SK-N-SH (cell line): ENCODE data around the gene AUTS2. TPM values are rescaled to one million over a fixed set of nuclear protein-coding genes. Genes with fewer than 3 reads are reported as not detected.

Experiments used
- CTCF ChIA-PET: fragments of 300-600, 350-600 bp; formaldehyde crosslinking; extraction: SDS; loops from one replicate; lab custom pipeline; 2021; lab: Yijun Ruan, JAX
- POLR2A ChIA-PET: fragments of 350-600 bp; sonication (Branson Sonifier 250); formaldehyde crosslinking; extraction: SDS; loops from one replicate; lab custom pipeline; 2020; ENCODE audit warnings: antibody characterized with exemption, inconsistent platforms; lab: Yijun Ruan, JAX
- DNase-seq: peaks from one replicate; pipeline ENCODE4 v3.0.0; 2012
- H2AFZ ChIP-seq: fragments of 200-600 bp; sonication (generic); 2 replicates; pipeline ENCODE4 v1.8.1; 2016; ENCODE audit warnings: antibody characterized with exemption, mild to moderate bottlenecking, low read depth
- H3F3A ChIP-seq: fragments of 200-600 bp; sonication (generic); replicated peaks from 2 replicates; pipeline ENCODE3; 2016; ENCODE audit warnings: antibody characterized with exemption, mild to moderate bottlenecking; ENCODE audit not compliant: insufficient read depth
- H3K27ac ChIP-seq, 2 experiments: fragments of 200-500 bp in 1 of 2; fragments of 200-600 bp in 1 of 2; sonication (Bioruptor generic) in 1 of 2; sonication (generic), shearing (Covaris generic) in 1 of 2; 2 replicates each; pipeline versions ENCODE4 v1.5.1 to v1.6.1; 2014 to 2016; ENCODE audit warnings: low read depth in 2 of 2, inconsistent platforms in 1 of 2, low read length in 1 of 2, mild to moderate bottlenecking in 1 of 2, mixed read lengths in 1 of 2
- H3K27me3 ChIP-seq: fragments of 200-600 bp; sonication (generic), shearing (Covaris generic); 2 replicates; pipeline ENCODE4 v1.6.1; 2016; ENCODE audit warnings: mixed run types; ENCODE audit not compliant: insufficient read depth
- H3K36me3 ChIP-seq, 2 experiments: fragments of 200-500 bp in 1 of 2; fragments of 200-600 bp in 1 of 2; sonication (Bioruptor generic) in 1 of 2; sonication (generic) in 1 of 2; replicated peaks in 1 of 2; 2 replicates each; pipeline versions ENCODE3 to v1.5.1; 2014 to 2016; ENCODE audit warnings: low read length in 1 of 2, mild to moderate bottlenecking in 1 of 2; ENCODE audit not compliant: insufficient read depth in 2 of 2, control insufficient read depth in 1 of 2
- H3K4me1 ChIP-seq, 2 experiments: fragments of 200-500 bp in 1 of 2; fragments of 200-600 bp in 1 of 2; sonication (Bioruptor generic) in 1 of 2; sonication (generic), shearing (Covaris generic) in 1 of 2; 2 replicates each; pipeline versions ENCODE4 v1.5.1 to v1.6.1; 2014 to 2016; ENCODE audit warnings: low read depth in 1 of 2, low read length in 1 of 2, mixed run types in 1 of 2; ENCODE audit not compliant: insufficient read depth in 2 of 2, control insufficient read depth in 1 of 2
- H3K4me2 ChIP-seq: fragments of 200-600 bp; sonication (generic), shearing (Covaris generic); 2 replicates; pipeline ENCODE4 v1.6.1; 2017; ENCODE audit warnings: mixed run types
- H3K4me3 ChIP-seq, 2 experiments: fragments of 200-500 bp in 1 of 2; fragments of 200-600 bp in 1 of 2; sonication (Bioruptor generic) in 1 of 2; sonication (generic), shearing (Covaris generic) in 1 of 2; 2 replicates each; pipeline versions ENCODE4 v1.5.1 to v1.8.1; 2014 to 2016; ENCODE audit warnings: low read depth in 2 of 2, inconsistent platforms in 1 of 2, low read length in 1 of 2, mild to moderate bottlenecking in 1 of 2, mixed read lengths in 1 of 2, moderate library complexity in 1 of 2
- H3K79me2 ChIP-seq: fragments of 200-600 bp; sonication (generic); 2 replicates; pipeline ENCODE4 v1.8.1; 2017; ENCODE audit warnings: mild to moderate bottlenecking; ENCODE audit not compliant: insufficient read depth
- H3K9ac ChIP-seq: fragments of 200-600 bp; sonication (generic); 2 replicates; pipeline ENCODE4 v1.6.1; 2017; ENCODE audit warnings: mixed run types
- H3K9me2 ChIP-seq: fragments of 200-600 bp; sonication (generic); 2 replicates; pipeline ENCODE4 v1.6.1; 2017; ENCODE audit warnings: mixed run types
- H3K9me3 ChIP-seq: fragments of 200-600 bp; sonication (generic); 2 replicates; pipeline ENCODE4 v1.6.1; 2017; ENCODE audit warnings: mixed run types, mild to moderate bottlenecking, moderate library complexity
- H4K20me1 ChIP-seq: fragments of 200-600 bp; sonication (generic); 2 replicates; pipeline ENCODE4 v1.6.1; 2017; ENCODE audit warnings: mild to moderate bottlenecking, mixed run types; ENCODE audit not compliant: insufficient read depth
- ELF1 ChIP-seq: IDR thresholded peaks from 2 replicates; pipeline ENCODE4 v1.4.0; 2012
- EZH2phosphoT487 ChIP-seq: fragments of 200-600 bp; sonication (generic); IDR thresholded peaks from 2 replicates; pipeline ENCODE4 v1.6.1; 2017; ENCODE audit warnings: low read depth, mixed run types, mild to moderate bottlenecking, antibody characterized with exemption, moderate library complexity, borderline replicate concordance
- GABPA ChIP-seq: IDR thresholded peaks from 2 replicates; pipeline ENCODE4 v1.4.0; 2012; ENCODE audit warnings: low read depth, mild to moderate bottlenecking
- GATA2 ChIP-seq: sonication (generic); formaldehyde crosslinking; IDR thresholded peaks from 2 replicates; pipeline ENCODE4 v1.5.0; 2020; ENCODE audit warnings: mild to moderate bottlenecking, missing genetic modification reagents
- MAX ChIP-seq: IDR thresholded peaks from 2 replicates; pipeline ENCODE4 v1.4.0; 2012; ENCODE audit warnings: low read depth
- MEF2A ChIP-seq: IDR thresholded peaks from 2 replicates; pipeline ENCODE4 v1.4.0; 2012; ENCODE audit warnings: low read depth, borderline replicate concordance
- NFIC ChIP-seq: IDR thresholded peaks from 2 replicates; pipeline ENCODE4 v1.4.0; 2012; ENCODE audit warnings: borderline replicate concordance
- NRF1 ChIP-seq: IDR thresholded peaks from 2 replicates; pipeline ENCODE4 v1.6.1; 2012; ENCODE audit warnings: low read depth, mild to moderate bottlenecking, low read length
- REST ChIP-seq: IDR thresholded peaks from 2 replicates; pipeline ENCODE4 v1.6.1; 2012; ENCODE audit warnings: mild to moderate bottlenecking, low read depth, low read length, moderate library complexity
- RFX5 ChIP-seq: IDR thresholded peaks from 2 replicates; pipeline ENCODE4 v1.6.1; 2012; ENCODE audit warnings: mild to moderate bottlenecking, improper control_type of control experiment, low read length
- SIN3A ChIP-seq: IDR thresholded peaks from 2 replicates; pipeline ENCODE4 v1.6.1; 2012; ENCODE audit warnings: low read depth, mild to moderate bottlenecking, low read length, moderate library complexity, borderline replicate concordance
- USF1 ChIP-seq: IDR thresholded peaks from 2 replicates; pipeline ENCODE4 v1.4.0; 2012; ENCODE audit warnings: low read depth, borderline replicate concordance
- WGBS: methylation state at CpG from one replicate; pipeline ENCODE4 v1.1.6; 2017; ENCODE audit warnings: low lambda C conversion rate; 5-methylcytosine and 5-hydroxymethylcytosine counted together
- polyA plus RNA-seq, 3 experiments: library from polyadenylated mRNA; depleted of rRNA; stranded (reverse); fragments of >200 nt; gene quantifications; 2 replicates each; pipeline ENCODE4 v1.2.3, GENCODE V29; 2012

The AUTS2 gene
- polyA plus RNA-seq, 1 of the 3 experiments (the other 2 are of a cell fraction): 15.6 TPM

- no peak for DNase-seq
- Histone ChIP-seq H3K27me3 (no peaks in the 10 kb centered on the region), H3K79me2 (no peaks in the 10 kb centered on the region), H3K9me3 (no peaks in the 10 kb centered on the region), H3K9ac (no peak overlapping the region), H3K27ac (peak overlapping the region in 1 of 2 experiments; percentile 12; a peak in 1 of 4 replicates), H3K4me3 (no peak overlapping the region), H4K20me1 (peaks cover 5% of the 10 kb centered on the region; the same call in 1 of the 2 replicates), H3K9me2 (no peaks in the 10 kb centered on the region), H3K4me1 (peaks cover 0 to 19% of the 10 kb centered on the region in 2 experiments; a peak in 1 of 4 replicates), H3K4me2 (no peak overlapping the region), H2AFZ (no peak overlapping the region), H3K36me3 (no peaks in the 10 kb centered on the region), H3F3A (peaks cover 12% of the 10 kb centered on the region)
- CTCF ChIA-PET: interaction anchor here (1.0 to 3.6 kb wide), 3 partner anchors 9 to 13 kb away, joined by 3 to 27 read pairs (median 4); no protein-coding TSS in a partner anchor
- 88% methylated on average over 1 of the region's 1 CpG for WGBS
- POLR2A ChIA-PET: no interaction called here
- TF ChIP-seq EZH2phosphoT487: no peak
- no peak for TF ChIP-seq NFIC
These were observed 455.7 kb downstream of the AUTS2 start for GRCh38 chr7:70053989-70054388.

GRCh38 chr7:70056363-70056762, 458.1 kb downstream of the AUTS2 start:
- H4K20me1 ChIP-seq: peaks cover 5% of the 10 kb centered on the region; the same call in 1 of the 2 replicates
- H3K36me3 ChIP-seq: no peaks in the 10 kb centered on the region
- CTCF ChIA-PET: interaction anchor here (1.9 to 2.5 kb wide), 2 partner anchors 14 to 105 kb away, joined by 7 to 10 read pairs; no protein-coding TSS in a partner anchor
- H3F3A ChIP-seq: peaks cover 12% of the 10 kb centered on the region
- H3K9ac ChIP-seq: no peak overlapping the region
- peaks cover 11 to 19% of the 10 kb centered on the region in 2 experiments; a peak in 3 of 4 replicates for H3K4me1 ChIP-seq
- H2AFZ ChIP-seq: no peak overlapping the region
- H3K27me3 ChIP-seq: no peaks in the 10 kb centered on the region
- no peak overlapping the region for H3K4me2 ChIP-seq
- no peaks in the 10 kb centered on the region for H3K9me2 ChIP-seq
- H3K79me2 ChIP-seq: no peaks in the 10 kb centered on the region
- DNase-seq: no peak
- TF ChIP-seq ELF1 (no peak), GATA2 (CRISPR knock-in tag) (no peak), USF1 (no peak), NFIC (no peak), RFX5 (no peak), MAX (no peak), SIN3A (no peak), GABPA (no peak), MEF2A (no peak), NRF1 (no peak), REST (no peak)
- no peaks in the 10 kb centered on the region for H3K9me3 ChIP-seq
- POLR2A ChIA-PET: no interaction called here
- H3K27ac ChIP-seq: no peak overlapping the region
- no peak overlapping the region for H3K4me3 ChIP-seq
- 81% methylated on average over 1 of the region's 1 CpG for WGBS
